ENCODE results near the gene APH1A. TPM values are rescaled to one million over a fixed set of nuclear protein-coding genes. Genes with fewer than 3 reads are reported as not detected.

APH1A gene
- total RNA-seq, 1 donor from 2014 or later, result 94.2 TPM

DNA sequence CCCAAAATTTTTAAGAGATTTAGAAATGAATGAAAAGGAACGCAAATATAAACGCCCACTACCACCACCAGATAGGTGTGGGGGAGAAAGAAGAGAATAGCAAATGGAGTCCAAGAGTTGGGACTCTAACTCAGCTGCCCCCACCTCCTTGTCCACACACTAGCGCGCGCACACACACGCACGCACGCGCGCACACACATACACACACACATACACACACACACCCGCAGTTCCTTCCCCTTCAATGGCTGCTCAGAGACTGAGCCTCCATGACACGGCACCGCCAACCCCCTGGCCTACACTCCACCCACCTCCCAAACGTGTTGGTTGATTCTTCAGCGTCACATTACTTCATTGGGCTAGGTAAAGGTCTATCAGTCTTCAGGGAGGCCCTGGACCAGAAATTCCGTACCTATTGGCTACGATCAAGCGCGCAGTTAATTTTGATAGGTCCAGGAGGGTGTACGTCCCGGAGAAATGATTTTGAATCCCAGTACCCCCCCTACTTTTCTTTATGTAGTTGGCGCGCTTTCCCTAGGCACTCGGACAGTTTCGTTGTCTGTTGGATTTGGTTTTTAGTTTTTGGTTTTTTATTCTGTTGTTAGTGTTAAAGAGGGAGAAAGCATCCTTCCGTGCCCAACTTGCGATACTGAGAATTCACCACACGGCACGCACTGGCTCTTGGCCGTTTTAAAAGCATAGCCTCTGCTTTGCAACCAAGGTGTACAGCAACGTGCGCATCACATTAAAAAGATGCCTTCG lies 32.8 kb downstream of the APH1A start, which contains the start of gene ANP32E:
TSS of gene ANP32E (minus strand) at position 261 of the 762 bp plus-strand sequence. CDS start 326 bp downstream, outside the sequence.
- H3K27ac Mint-ChIP-seq (ENCODE audit: unreplicated experiment), result no peak within 1 kb of the TSS
- H3K9me3 Mint-ChIP-seq (ENCODE audit: unreplicated experiment), result no peaks in the 10 kb centered on the region
- TF ChIP-seq CTCF (IDR thresholded peaks at IDR 0.05; ENCODE audit: partially characterized antibody, unreplicated experiment), result no peak
- peaks cover 5% of the 10 kb centered on the region for H3K27me3 Mint-ChIP-seq (ENCODE audit: unreplicated experiment)
- H3K36me3 Mint-ChIP-seq (ENCODE audit: unreplicated experiment), result no peaks in the 10 kb centered on the region
- H3K4me1 Mint-ChIP-seq (ENCODE audit: low read depth, unreplicated experiment), result peaks cover 8% of the 10 kb centered on the region
- peak within 1 kb of the TSS; percentile 97 for H3K4me3 Mint-ChIP-seq (ENCODE audit: unreplicated experiment)
- DNase-seq, result peak; percentile 83

GRCh38 chr1:150235294-150235851 lies 33.4 kb downstream of the APH1A start:
- no peak overlapping the region for H3K27ac Mint-ChIP-seq (ENCODE audit: unreplicated experiment)
- no peak for TF ChIP-seq CTCF (IDR thresholded peaks at IDR 0.05; ENCODE audit: partially characterized antibody, unreplicated experiment)
- peaks cover 8% of the 10 kb centered on the region for H3K4me1 Mint-ChIP-seq (ENCODE audit: low read depth, unreplicated experiment)
- DNase-seq, result no peak
- no peaks in the 10 kb centered on the region for H3K9me3 Mint-ChIP-seq (ENCODE audit: unreplicated experiment)
- H3K36me3 Mint-ChIP-seq (ENCODE audit: unreplicated experiment), result no peaks in the 10 kb centered on the region
- no peak overlapping the region for H3K4me3 Mint-ChIP-seq (ENCODE audit: unreplicated experiment)
- peaks cover 5% of the 10 kb centered on the region for H3K27me3 Mint-ChIP-seq (ENCODE audit: unreplicated experiment)

GRCh38 chr1:150234566-150235293 lies 34.1 kb downstream of the APH1A start:
- peak; percentile 73 for DNase-seq
- H3K4me3 Mint-ChIP-seq (ENCODE audit: unreplicated experiment), result peak overlapping the region; percentile 97
- H3K4me1 Mint-ChIP-seq (ENCODE audit: low read depth, unreplicated experiment), result peaks cover 8% of the 10 kb centered on the region
- TF ChIP-seq CTCF (IDR thresholded peaks at IDR 0.05; ENCODE audit: partially characterized antibody, unreplicated experiment), result no peak
- peak overlapping the region; percentile 76 for H3K27ac Mint-ChIP-seq (ENCODE audit: unreplicated experiment)
- no peaks in the 10 kb centered on the region for H3K36me3 Mint-ChIP-seq (ENCODE audit: unreplicated experiment)
- H3K27me3 Mint-ChIP-seq (ENCODE audit: unreplicated experiment), result peaks cover 5% of the 10 kb centered on the region
- H3K9me3 Mint-ChIP-seq (ENCODE audit: unreplicated experiment), result no peaks in the 10 kb centered on the region

DNA sequence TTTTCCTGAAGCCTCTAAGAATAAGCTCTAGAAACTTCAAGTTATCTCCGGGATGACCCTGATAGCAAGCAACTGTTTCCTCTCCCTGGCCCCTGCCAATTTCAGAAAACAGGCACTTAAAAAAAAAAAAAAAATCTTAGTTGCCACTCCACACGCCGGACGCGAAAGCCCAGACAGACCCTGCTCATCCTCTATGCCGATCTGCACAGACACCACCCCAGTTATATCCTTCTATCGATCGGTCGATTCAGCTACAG lies 34.6 kb downstream of the APH1A start:
- H3K9me3 Mint-ChIP-seq (ENCODE audit: unreplicated experiment), result no peaks in the 10 kb centered on the region
- peaks cover 5% of the 10 kb centered on the region for H3K27me3 Mint-ChIP-seq (ENCODE audit: unreplicated experiment)
- H3K4me3 Mint-ChIP-seq (ENCODE audit: unreplicated experiment), result peak overlapping the region; percentile 97
- H3K4me1 Mint-ChIP-seq (ENCODE audit: low read depth, unreplicated experiment), result peaks cover 8% of the 10 kb centered on the region
- DNase-seq, result no peak
- H3K27ac Mint-ChIP-seq (ENCODE audit: unreplicated experiment), result peak overlapping the region; percentile 76
- no peak for TF ChIP-seq CTCF (IDR thresholded peaks at IDR 0.05; ENCODE audit: partially characterized antibody, unreplicated experiment)
- no peaks in the 10 kb centered on the region for H3K36me3 Mint-ChIP-seq (ENCODE audit: unreplicated experiment)

Data from glutamatergic neuron (in vitro differentiated cells).